Measurements from ENCODE around the gene LRRC61. TPM values are rescaled to one million over a fixed set of nuclear protein-coding genes. Genes with fewer than 3 reads are reported as not detected.

The LRRC61 gene
- polyA plus RNA-seq, 1 of the 3 experiments (the other 2 are of a cell fraction): 0.99 TPM

- H2AFZ ChIP-seq (ENCODE audit: low read depth): no peak overlapping the region
- H3K36me3 ChIP-seq (replicated peaks in 1 of 2; ENCODE audit: control insufficient read depth in 1 of 2, insufficient read depth in 2 of 2, low read length in 1 of 2): no peaks in the 10 kb centered on the region
- TF ChIP-seq GATA2 (CRISPR knock-in tag; IDR thresholded peaks at IDR 0.05): no peak
- TF ChIP-seq POLR2AphosphoS5 (IDR thresholded peaks at IDR 0.05; ENCODE audit: low read depth, low read length): no peak
- no peak for TF ChIP-seq ELF1 (IDR thresholded peaks at IDR 0.05)
- TF ChIP-seq PBX3 (IDR thresholded peaks at IDR 0.05): no peak
- TF ChIP-seq MXI1 (IDR thresholded peaks at IDR 0.05; ENCODE audit: low read depth, low read length): no peak
- no peak for TF ChIP-seq MAX (IDR thresholded peaks at IDR 0.05; ENCODE audit: low read depth)
- no peak for TF ChIP-seq EZH2phosphoT487 (IDR thresholded peaks at IDR 0.05; ENCODE audit: borderline replicate concordance, low read depth)
- no peak for TF ChIP-seq USF2 (IDR thresholded peaks at IDR 0.05; ENCODE audit: borderline replicate concordance, low read depth, low read length)
- TF ChIP-seq FOXJ3 (CRISPR knock-in tag; IDR thresholded peaks at IDR 0.05): no peak
- TF ChIP-seq CTCF (IDR thresholded peaks at IDR 0.05): no peak
- no peak for TF ChIP-seq NRF1 (IDR thresholded peaks at IDR 0.05; ENCODE audit: low read depth, low read length)
- no peak for TF ChIP-seq FOSL2 (IDR thresholded peaks at IDR 0.05; ENCODE audit: borderline replicate concordance, low read depth)
- no peak for TF ChIP-seq JUND (IDR thresholded peaks at IDR 0.05)
- no peak for TF ChIP-seq MEF2A (IDR thresholded peaks at IDR 0.05; ENCODE audit: borderline replicate concordance, low read depth)
- no peaks in the 10 kb centered on the region for H3K9me2 ChIP-seq
- no peaks in the 10 kb centered on the region for H3K4me1 ChIP-seq (ENCODE audit: control insufficient read depth in 1 of 2, insufficient read depth in 2 of 2, low read depth in 1 of 2, low read length in 1 of 2)
- H3K9ac ChIP-seq: no peak overlapping the region
- H3K4me3 ChIP-seq (ENCODE audit: low read depth in 2 of 2, low read length in 1 of 2): no peak overlapping the region
- H3F3A ChIP-seq (replicated peaks; ENCODE audit: insufficient read depth): no peaks in the 10 kb centered on the region
- no peaks in the 10 kb centered on the region for H4K20me1 ChIP-seq (ENCODE audit: insufficient read depth)
- H3K9me3 ChIP-seq: no peaks in the 10 kb centered on the region
- CTCF ChIA-PET: no interaction called here
- no peaks in the 10 kb centered on the region; the same call in 1 of the 2 replicates for H3K27me3 ChIP-seq (ENCODE audit: insufficient read depth)
- no peak for DNase-seq
- POLR2A ChIA-PET: no interaction called here
- no peak overlapping the region for H3K27ac ChIP-seq (ENCODE audit: low read depth in 2 of 2, low read length in 1 of 2)
- H3K4me2 ChIP-seq: no peak overlapping the region
- H3K79me2 ChIP-seq (ENCODE audit: insufficient read depth): no peaks in the 10 kb centered on the region
Observed at GRCh38 chr7:150308575-150308974, 14.6 kb upstream of the LRRC61 start.

- Histone ChIP-seq H3F3A (replicated peaks; ENCODE audit: insufficient read depth) (no peaks in the 10 kb centered on the region), H3K4me2 (no peak overlapping the region), H3K79me2 (ENCODE audit: insufficient read depth) (no peaks in the 10 kb centered on the region), H3K36me3 (replicated peaks in 1 of 2; ENCODE audit: control insufficient read depth in 1 of 2, insufficient read depth in 2 of 2, low read length in 1 of 2) (no peaks in the 10 kb centered on the region), H3K27me3 (ENCODE audit: insufficient read depth) (no peaks in the 10 kb centered on the region; the same call in 1 of the 2 replicates), H4K20me1 (ENCODE audit: insufficient read depth) (no peaks in the 10 kb centered on the region), H2AFZ (ENCODE audit: low read depth) (no peak overlapping the region), H3K4me3 (ENCODE audit: low read depth in 2 of 2, low read length in 1 of 2) (no peak overlapping the region), H3K4me1 (ENCODE audit: control insufficient read depth in 1 of 2, insufficient read depth in 2 of 2, low read depth in 1 of 2, low read length in 1 of 2) (no peaks in the 10 kb centered on the region), H3K9me3 (no peaks in the 10 kb centered on the region), H3K27ac (ENCODE audit: low read depth in 2 of 2, low read length in 1 of 2) (no peak overlapping the region), H3K9ac (no peak overlapping the region), H3K9me2 (no peaks in the 10 kb centered on the region)
- ChIA-PET CTCF (interaction anchor here (1.7 kb wide), 1 partner anchor 25 kb away, joined by 4 read pairs; no protein-coding TSS in a partner anchor), POLR2A (no interaction called here)
- no peak for TF ChIP-seq MXI1 (IDR thresholded peaks at IDR 0.05; ENCODE audit: low read depth, low read length)
- TF ChIP-seq NFIC (IDR thresholded peaks at IDR 0.05; ENCODE audit: borderline replicate concordance): no peak
- TF ChIP-seq MAX (IDR thresholded peaks at IDR 0.05; ENCODE audit: low read depth): no peak
- no peak for TF ChIP-seq ELF1 (IDR thresholded peaks at IDR 0.05)
- TF ChIP-seq ZBTB33 (IDR thresholded peaks at IDR 0.05; ENCODE audit: borderline replicate concordance, low read depth): no peak
- TF ChIP-seq CHD2 (IDR thresholded peaks at IDR 0.05; ENCODE audit: low read length, partially characterized antibody): no peak
- no peak for TF ChIP-seq TEAD4 (IDR thresholded peaks at IDR 0.05; ENCODE audit: borderline replicate concordance, insufficient read depth)
- TF ChIP-seq SMC3 (IDR thresholded peaks at IDR 0.05; ENCODE audit: low read depth, low read length): no peak
- TF ChIP-seq RFX5 (IDR thresholded peaks at IDR 0.05; ENCODE audit: low read length): no peak
- no peak for TF ChIP-seq EZH2phosphoT487 (IDR thresholded peaks at IDR 0.05; ENCODE audit: borderline replicate concordance, low read depth)
- TF ChIP-seq TCF12 (IDR thresholded peaks at IDR 0.05): no peak
- TF ChIP-seq MEF2A (IDR thresholded peaks at IDR 0.05; ENCODE audit: borderline replicate concordance, low read depth): no peak
- DNase-seq: no peak
- 61% methylated on average over 4 of the region's 4 CpGs for WGBS (ENCODE audit: low lambda C conversion rate)
Observed at GRCh38 chr7:150311146-150311545, 12.0 kb upstream of the LRRC61 start.
